Stomach (tissue), 9 donors: ENCODE data around the gene GSG1L. TPM values are rescaled to one million over a fixed set of nuclear protein-coding genes. Genes with fewer than 3 reads are reported as not detected.

Experiments
- DNase-seq, 2 donors: peaks; one replicate each; pipeline versions ENCODE4 v3.0.0 to v3.0.0-alpha.2; 2013 to 2019
- H3K27ac ChIP-seq, 5 donors: fragments of 200-600 bp in 4 of 5; sonication (generic) in 4 of 5; one replicate each; pipeline ENCODE4 v1.5.1; 2013 to 2019; ENCODE audit warnings: mild to moderate bottlenecking in 1 of 5, moderate library complexity in 1 of 5
- H3K27me3 ChIP-seq, 3 donors: fragments of 200-600 bp; sonication (generic); one replicate each; pipeline ENCODE4 v1.5.1; 2017 to 2019; ENCODE audit warnings: mixed run types in 1 of 3
- H3K36me3 ChIP-seq, 4 donors: fragments of 200-600 bp; sonication (generic); 1 replicate in 3 of 4; 2 replicates in 1 of 4; pipeline ENCODE4 v1.5.1; 2016 to 2019
- H3K4me1 ChIP-seq, 4 donors: fragments of 200-600 bp; sonication (generic); one replicate each; pipeline ENCODE4 v1.5.1; 2016 to 2019
- H3K4me3 ChIP-seq, 4 donors: fragments of 200-600 bp; sonication (generic) in 3 of 4; one replicate each; pipeline ENCODE4 v1.5.1; 2016 to 2019; ENCODE audit warnings: mild to moderate bottlenecking in 1 of 4
- H3K9me3 ChIP-seq, 4 donors: fragments of 200-600 bp; sonication (generic); one replicate each; pipeline ENCODE4 v1.5.1; 2016 to 2019
- EP300 ChIP-seq: sonication (generic); formaldehyde crosslinking; IDR thresholded peaks from one replicate; pipeline ENCODE4 v1.6.1; 2017; ENCODE audit warnings: antibody characterized with exemption
- POLR2A ChIP-seq, 4 donors: fragments of 450-650 bp; IDR thresholded peaks; one replicate each; pipeline ENCODE4 v1.6.1; 2016; ENCODE audit warnings: antibody characterized with exemption in 4 of 4, control low read depth in 2 of 4, mild to moderate bottlenecking in 1 of 4, moderate library complexity in 1 of 4
- POLR2AphosphoS5 ChIP-seq, 3 donors: sonication (generic); formaldehyde crosslinking; IDR thresholded peaks; one replicate each; pipeline ENCODE4 v1.6.1; 2016; ENCODE audit warnings: antibody characterized with exemption in 3 of 3
- WGBS, 5 donors: extraction: QIAGEN DNeasy Blood & Tissue Kit in 3 of 5; methylation state at CpG; one replicate each; pipeline versions ENCODE4 v1.1.5 to v1.1.7; 2013 to 2018; 5-methylcytosine and 5-hydroxymethylcytosine counted together
- intact Hi-C: fragments of 100-400 bp; cut with DNase I; formaldehyde crosslinking; loops from one replicate; pipeline ENCODE4 v1.15.1; 2023; ENCODE audit warnings: low total_unique reads
- polyA plus RNA-seq, 3 donors: library from polyadenylated mRNA; stranded (reverse); fragments of 200-250 nt; gene quantifications; one replicate each; pipeline ENCODE4 v1.2.3, GENCODE V29; 2013
- total RNA-seq, 5 donors: library from RNA; depleted of rRNA; stranded (reverse); fragments of >200 nt; gene quantifications; one replicate each; pipeline versions ENCODE4 v1.1.0 to v1.2.3, GENCODE V29; 2014 to 2016
- TF ChIP-seq, protein P1 (sequence below), 7 experiments: fragments of 450-650 bp in 4 of 7; fragments of 200-600 bp in 3 of 7; sonication (generic) in 3 of 7; IDR thresholded peaks; one replicate each; pipeline ENCODE4 v1.5.1; 2016 to 2019; ENCODE audit warnings: antibody characterized with exemption in 7 of 7, control low read depth in 2 of 7, mild to moderate bottlenecking in 1 of 7
- donor health status: healthy with polysubstance abuse.
- donor health status: Bipolar disorder and iron deficiency.
- donor health status: healthy.

The GSG1L gene
- total and polyA plus RNA-seq, 8 donors, result 0.06 TPM; not detected in 7

DNA sequence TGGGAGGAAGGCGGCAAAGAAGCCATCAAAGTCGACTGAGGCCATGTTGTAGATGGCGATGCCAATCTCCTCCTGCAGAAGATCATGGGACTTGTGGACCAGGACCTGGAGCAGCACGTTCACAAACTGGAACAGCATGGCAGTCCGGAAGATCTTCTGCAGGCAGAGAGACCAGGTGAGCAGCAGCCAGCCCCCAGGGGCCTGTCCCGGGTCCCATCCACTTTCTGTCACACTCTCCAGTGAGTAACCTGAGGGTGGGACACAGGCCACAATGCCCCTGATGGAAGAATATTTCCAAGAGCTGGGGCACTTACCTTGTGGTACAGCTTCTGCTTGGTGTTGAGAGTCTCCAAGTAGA is 38.0 kb upstream of the GSG1L start:
- H3K4me1 ChIP-seq, result no peaks in the 10 kb centered on the region
- DNase-seq, result no peak

DNA sequence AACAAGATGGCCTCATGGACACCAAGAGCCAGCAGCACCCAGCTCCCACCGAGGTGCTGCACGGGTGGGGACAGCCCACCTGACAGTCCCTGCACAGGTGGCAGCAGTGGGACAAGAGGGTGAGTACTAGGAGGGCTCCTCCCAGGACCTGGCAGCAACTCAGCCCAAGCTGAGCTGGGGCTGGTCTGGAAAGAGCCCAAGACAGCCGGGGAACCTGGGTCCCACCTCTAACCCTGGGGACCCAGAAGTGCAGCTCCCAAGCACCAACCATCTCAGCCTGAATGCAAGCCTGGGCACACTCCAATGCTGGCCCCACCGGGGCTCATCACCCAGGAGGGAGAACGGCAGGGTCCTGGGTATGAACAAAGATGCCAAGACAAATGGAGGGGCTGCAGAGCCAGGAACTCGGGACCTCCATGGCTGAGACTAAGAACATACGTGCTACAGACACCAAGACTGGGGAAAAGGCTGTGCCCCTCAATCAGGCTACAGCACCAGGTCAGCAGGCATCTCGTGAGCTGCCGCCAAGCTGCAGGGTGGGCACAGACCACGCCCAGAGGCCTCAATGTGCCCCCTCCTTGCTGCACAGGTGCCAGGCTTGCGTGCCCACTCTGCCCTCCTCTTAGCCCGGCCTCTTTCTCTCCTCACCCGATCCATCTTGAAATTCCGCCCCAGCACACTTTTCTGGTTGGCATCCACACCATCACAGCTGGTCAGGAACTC is 37.5 kb upstream of the GSG1L start:
- Histone ChIP-seq H3K9me3 (no peaks in the 10 kb centered on the region), H3K27ac (no peak overlapping the region), H3K4me3 (no peak overlapping the region), H3K36me3 (peaks cover 84 to 100% (median 100%) of the 10 kb centered on the region in 4 donors), H3K4me1 (no peaks in the 10 kb centered on the region), H3K27me3 (no peaks in the 10 kb centered on the region)
- intact Hi-C loops, result no loop called here
- no peak for DNase-seq
- WGBS, 5 donors, result 90 to 96% (median 96%) methylated on average over 9 to 14 of the region's 14 CpGs
- TF ChIP-seq EP300, result no peak

More for the DNA sequence above, 38.0 kb upstream of the GSG1L start:
- H3K36me3 ChIP-seq, result peaks cover 89 to 100% (median 100%) of the 10 kb centered on the region in 4 donors
- H3K4me3 ChIP-seq, result no peak overlapping the region
- H3K27me3 ChIP-seq, result no peaks in the 10 kb centered on the region
- H3K9me3 ChIP-seq, result no peaks in the 10 kb centered on the region
- no peak overlapping the region for H3K27ac ChIP-seq
- WGBS, 5 donors, result 88 to 100% (median 98%) methylated on average over 4 to 6 of the region's 6 CpGs
- TF ChIP-seq POLR2AphosphoS5 (IDR thresholded peaks at IDR 0.05) (no peak), EP300 (no peak), POLR2A (IDR thresholded peaks at IDR 0.05) (no peak)
- TF ChIP-seq, protein P1, sequence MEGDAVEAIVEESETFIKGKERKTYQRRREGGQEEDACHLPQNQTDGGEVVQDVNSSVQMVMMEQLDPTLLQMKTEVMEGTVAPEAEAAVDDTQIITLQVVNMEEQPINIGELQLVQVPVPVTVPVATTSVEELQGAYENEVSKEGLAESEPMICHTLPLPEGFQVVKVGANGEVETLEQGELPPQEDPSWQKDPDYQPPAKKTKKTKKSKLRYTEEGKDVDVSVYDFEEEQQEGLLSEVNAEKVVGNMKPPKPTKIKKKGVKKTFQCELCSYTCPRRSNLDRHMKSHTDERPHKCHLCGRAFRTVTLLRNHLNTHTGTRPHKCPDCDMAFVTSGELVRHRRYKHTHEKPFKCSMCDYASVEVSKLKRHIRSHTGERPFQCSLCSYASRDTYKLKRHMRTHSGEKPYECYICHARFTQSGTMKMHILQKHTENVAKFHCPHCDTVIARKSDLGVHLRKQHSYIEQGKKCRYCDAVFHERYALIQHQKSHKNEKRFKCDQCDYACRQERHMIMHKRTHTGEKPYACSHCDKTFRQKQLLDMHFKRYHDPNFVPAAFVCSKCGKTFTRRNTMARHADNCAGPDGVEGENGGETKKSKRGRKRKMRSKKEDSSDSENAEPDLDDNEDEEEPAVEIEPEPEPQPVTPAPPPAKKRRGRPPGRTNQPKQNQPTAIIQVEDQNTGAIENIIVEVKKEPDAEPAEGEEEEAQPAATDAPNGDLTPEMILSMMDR (IDR thresholded peaks at IDR 0.05), result no peak
- intact Hi-C loops, result no loop called here

DNA sequence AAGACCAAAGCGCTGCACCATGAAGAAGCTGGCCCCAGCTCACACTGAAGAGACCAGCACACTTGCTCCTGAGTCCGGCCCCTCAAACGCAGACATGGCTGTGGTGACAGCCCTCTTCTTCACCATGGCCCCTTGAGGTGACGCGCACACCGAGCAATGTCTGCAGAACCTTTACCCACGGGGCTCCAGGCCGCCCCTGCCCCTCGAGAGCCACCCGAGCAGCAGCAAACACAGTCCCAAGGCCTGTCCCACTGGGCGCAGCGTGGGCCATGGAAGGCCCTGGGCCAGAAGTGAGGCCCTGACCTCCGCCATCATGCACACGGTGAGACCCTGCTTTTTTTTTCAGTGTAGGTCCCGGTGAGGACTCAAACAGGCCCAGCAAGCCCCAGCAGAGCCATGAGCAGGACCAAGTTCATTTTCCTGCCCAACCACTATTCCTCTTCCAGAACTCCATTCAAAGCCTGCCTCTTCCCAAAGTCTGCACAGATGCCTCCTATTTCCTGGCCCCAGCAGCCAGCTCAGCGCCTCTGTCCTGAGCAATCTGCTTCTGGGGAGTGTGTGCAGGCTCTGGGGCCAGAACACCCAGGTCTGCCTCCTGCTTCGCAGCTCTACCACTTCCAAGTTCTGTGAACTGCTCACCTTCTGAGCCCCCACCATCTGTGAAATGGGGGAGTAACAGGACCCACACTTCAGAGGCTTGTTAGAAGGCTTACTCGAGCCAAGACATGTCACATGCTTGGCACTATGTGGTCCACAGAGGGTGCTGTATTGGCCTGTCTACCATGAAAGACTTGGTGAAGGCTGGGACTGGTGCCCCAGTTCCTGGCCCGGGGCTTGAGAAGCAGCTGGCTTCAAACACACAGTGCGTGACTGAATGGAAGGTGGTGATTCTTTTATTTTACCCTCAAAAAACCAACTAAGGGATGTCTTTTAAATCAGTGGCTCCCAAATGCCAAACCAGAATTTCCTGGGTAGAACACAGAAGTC is 35.7 kb upstream of the GSG1L start:
- TF ChIP-seq, protein P1 (IDR thresholded peaks at IDR 0.05), result no peak
- TF ChIP-seq POLR2A (IDR thresholded peaks at IDR 0.05) (no peak), POLR2AphosphoS5 (IDR thresholded peaks at IDR 0.05) (no peak), EP300 (no peak)
- DNase-seq, result no peak
- Histone ChIP-seq H3K27me3 (no peaks in the 10 kb centered on the region), H3K9me3 (no peaks in the 10 kb centered on the region), H3K36me3 (peaks cover 67 to 92% (median 85%) of the 10 kb centered on the region in 4 donors), H3K4me1 (no peaks in the 10 kb centered on the region), H3K27ac (no peak overlapping the region), H3K4me3 (no peak overlapping the region)
- intact Hi-C loops, result no loop called here
- 93 to 96% (median 95%) methylated on average over 13 to 20 of the region's 20 CpGs for WGBS, 5 donors

DNA sequence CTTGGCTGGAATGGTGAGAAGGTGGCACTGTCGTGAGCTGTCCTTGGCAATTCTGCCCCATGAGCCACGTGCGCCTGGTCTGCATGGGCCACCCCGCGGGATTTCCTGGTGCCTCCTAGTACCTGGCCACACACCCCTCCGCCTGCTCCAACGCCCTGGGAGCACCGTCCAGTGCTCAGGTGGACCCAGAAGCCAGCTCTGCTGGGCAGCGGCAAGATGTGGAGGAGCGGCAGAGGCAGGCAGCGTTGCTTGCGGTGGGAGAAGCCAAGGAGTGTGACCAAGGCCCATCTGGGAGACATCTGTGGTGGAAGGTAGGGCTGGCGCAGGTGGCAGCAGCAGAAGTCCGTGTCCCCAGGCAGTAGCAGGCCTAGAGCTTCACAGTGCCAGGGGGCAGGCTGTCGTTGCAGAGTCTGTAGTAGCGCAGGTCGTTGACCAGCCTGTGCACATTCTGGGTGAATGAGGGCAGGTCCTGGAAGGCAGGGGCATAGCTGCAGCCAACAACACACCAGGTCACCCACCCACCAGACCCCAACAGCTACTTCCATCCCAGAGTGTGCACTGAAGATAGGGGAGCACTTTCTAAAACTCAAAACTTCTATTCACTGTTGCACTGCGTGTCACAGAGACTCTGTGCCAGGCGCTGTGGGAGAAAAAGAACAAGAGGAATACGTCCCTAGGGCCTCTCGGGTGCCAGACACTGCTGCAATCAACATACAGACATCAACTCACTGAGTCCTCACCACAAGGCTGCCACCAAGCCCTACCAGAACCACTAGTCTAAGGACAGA is 34.9 kb upstream of the GSG1L start:
- H3K4me1 ChIP-seq, result no peaks in the 10 kb centered on the region
- no peaks in the 10 kb centered on the region for H3K9me3 ChIP-seq
- no peak overlapping the region for H3K27ac ChIP-seq
- no peaks in the 10 kb centered on the region for H3K27me3 ChIP-seq
- TF ChIP-seq POLR2AphosphoS5 (IDR thresholded peaks at IDR 0.05) (no peak), POLR2A (IDR thresholded peaks at IDR 0.05) (no peak)
- TF ChIP-seq, protein P1 (IDR thresholded peaks at IDR 0.05), result no peak
- no peak for DNase-seq
- no peak overlapping the region for H3K4me3 ChIP-seq
- 91 to 95% (median 94%) methylated on average over 19 to 21 of the region's 21 CpGs for WGBS, 5 donors
- intact Hi-C loops, result no loop called here
- peaks cover 58 to 83% (median 79%) of the 10 kb centered on the region in 4 donors for H3K36me3 ChIP-seq
